ENCODE data around the gene TMEM176B.

DNA sequence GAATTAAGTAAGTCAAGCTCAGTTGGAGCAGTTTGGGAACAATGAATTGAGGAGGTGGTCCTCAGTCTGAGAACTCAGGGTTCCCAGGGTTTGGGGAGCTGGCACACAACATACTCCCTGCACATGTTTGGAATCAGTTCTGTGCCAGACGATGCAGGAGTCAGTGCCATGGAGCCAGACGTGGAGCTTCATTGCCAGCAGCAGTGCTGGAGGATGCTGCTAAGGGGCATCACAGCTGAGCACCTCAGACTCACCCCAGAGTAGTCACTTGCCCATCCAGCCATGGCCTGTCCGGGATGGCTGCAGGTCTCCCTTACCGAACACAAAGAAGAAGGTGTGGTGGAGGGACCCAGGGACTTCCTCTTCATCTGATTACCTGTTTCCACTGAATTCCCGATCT lies 55.1 kb downstream of the TMEM176B start:
- TF ChIP-seq, protein P1, sequence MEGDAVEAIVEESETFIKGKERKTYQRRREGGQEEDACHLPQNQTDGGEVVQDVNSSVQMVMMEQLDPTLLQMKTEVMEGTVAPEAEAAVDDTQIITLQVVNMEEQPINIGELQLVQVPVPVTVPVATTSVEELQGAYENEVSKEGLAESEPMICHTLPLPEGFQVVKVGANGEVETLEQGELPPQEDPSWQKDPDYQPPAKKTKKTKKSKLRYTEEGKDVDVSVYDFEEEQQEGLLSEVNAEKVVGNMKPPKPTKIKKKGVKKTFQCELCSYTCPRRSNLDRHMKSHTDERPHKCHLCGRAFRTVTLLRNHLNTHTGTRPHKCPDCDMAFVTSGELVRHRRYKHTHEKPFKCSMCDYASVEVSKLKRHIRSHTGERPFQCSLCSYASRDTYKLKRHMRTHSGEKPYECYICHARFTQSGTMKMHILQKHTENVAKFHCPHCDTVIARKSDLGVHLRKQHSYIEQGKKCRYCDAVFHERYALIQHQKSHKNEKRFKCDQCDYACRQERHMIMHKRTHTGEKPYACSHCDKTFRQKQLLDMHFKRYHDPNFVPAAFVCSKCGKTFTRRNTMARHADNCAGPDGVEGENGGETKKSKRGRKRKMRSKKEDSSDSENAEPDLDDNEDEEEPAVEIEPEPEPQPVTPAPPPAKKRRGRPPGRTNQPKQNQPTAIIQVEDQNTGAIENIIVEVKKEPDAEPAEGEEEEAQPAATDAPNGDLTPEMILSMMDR (IDR thresholded peaks at IDR 0.05) = no peak
- no peak for TF ChIP-seq POLR2A (IDR thresholded peaks at IDR 0.05)

All from Peyer's patch (tissue), 4 donors.